Activated T-cell treated with anti-CD3 and anti-CD28 coated beads, Interleukin-2, amount 50 U/mL, for 4 hours (primary cell): ENCODE measurements around the gene ZNF831. TPM values are rescaled to one million over a fixed set of nuclear protein-coding genes. Genes with fewer than 3 reads are reported as not detected.

Source experiments
- ATAC-seq, 2 donors: fragments of 200-7000 bp; cut with Tn5 transposase; one replicate each; pipeline ENCODE4 v1.10.0; 2021
- DNase-seq: peaks from one replicate; pipeline ENCODE4 v3.0.0-alpha.2; 2020
- H3K27me3 Mint-ChIP-seq: one replicate; pipeline ENCODE4 v1.8.0; 2021; ENCODE audit warnings: low read depth, mixed read lengths
- H3K36me3 Mint-ChIP-seq: one replicate; pipeline ENCODE4 v1.8.0; 2022; ENCODE audit warnings: mixed read lengths; ENCODE audit not compliant: insufficient read depth
- H3K4me1 Mint-ChIP-seq: one replicate; pipeline ENCODE4 v1.8.0; 2021; ENCODE audit warnings: low read depth, mixed read lengths
- H3K4me3 Mint-ChIP-seq: one replicate; pipeline ENCODE4 v1.8.0; 2021; ENCODE audit warnings: mild to moderate bottlenecking, moderate library complexity, mixed read lengths
- H3K9me3 Mint-ChIP-seq: one replicate; pipeline ENCODE4 v1.8.0; 2021; ENCODE audit warnings: mixed read lengths
- total RNA-seq, 3 donors: library from RNA; stranded (reverse); gene quantifications; one replicate each; pipeline ENCODE4 v1.2.1, GENCODE V29; 2021

The ZNF831 gene
- total RNA-seq, 3 donors from 2014 or later: 1.8 to 2.5 (median 2.2) TPM

DNA sequence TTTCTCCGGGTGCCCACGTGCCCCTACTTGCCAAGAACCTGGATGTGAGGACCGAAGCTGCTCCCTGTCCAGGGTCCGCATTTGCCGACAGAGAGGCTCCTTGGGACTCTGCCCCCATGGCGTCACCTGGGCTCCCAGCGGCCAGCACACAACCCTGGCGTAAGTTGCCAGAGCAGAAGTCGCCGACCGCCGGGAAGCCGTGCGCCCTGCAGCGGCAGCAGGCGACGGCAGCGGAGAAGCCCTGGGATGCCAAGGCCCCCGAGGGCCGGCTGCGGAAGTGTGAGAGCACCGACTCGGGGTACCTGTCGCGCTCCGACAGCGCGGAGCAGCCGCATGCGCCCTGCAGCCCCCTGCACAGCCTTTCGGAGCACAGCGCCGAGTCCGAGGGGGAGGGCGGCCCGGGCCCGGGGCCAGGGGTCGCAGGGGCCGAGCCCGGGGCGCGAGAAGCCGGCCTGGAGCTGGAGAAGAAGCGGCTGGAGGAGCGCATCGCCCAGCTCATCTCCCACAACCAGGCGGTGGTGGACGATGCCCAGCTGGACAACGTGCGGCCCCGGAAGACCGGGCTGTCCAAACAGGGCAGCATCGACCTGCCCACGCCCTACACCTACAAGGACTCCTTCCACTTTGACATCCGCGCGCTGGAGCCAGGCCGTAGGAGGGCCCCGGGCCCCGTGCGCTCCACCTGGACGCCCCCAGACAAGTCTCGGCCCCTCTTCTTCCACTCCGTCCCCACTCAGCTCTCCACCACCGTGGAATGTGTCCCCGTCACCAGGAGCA is 28.3 kb downstream of the ZNF831 start:
- Mint-ChIP-seq H3K9me3 (no peaks in the 10 kb centered on the region), H3K4me1 (peaks cover 6% of the 10 kb centered on the region), H3K36me3 (peaks cover 7% of the 10 kb centered on the region), H3K4me3 (no peak overlapping the region), H3K27me3 (no peaks in the 10 kb centered on the region)
- DNase-seq (no peak), ATAC-seq (no peak)

GRCh38 chr20:59192533-59192896 is 28.9 kb downstream of the ZNF831 start:
- no peak for DNase-seq

GRCh38 chr20:59193325-59193724 is 29.7 kb downstream of the ZNF831 start:
- Mint-ChIP-seq H3K36me3 (peaks cover 11% of the 10 kb centered on the region), H3K4me3 (no peak overlapping the region), H3K27me3 (no peaks in the 10 kb centered on the region), H3K9me3 (no peaks in the 10 kb centered on the region), H3K4me1 (no peaks in the 10 kb centered on the region)
- ATAC-seq (no peak), DNase-seq (no peak)

More at GRCh38 chr20:59192533-59192896, 28.9 kb downstream of the ZNF831 start:
- no peak overlapping the region for H3K4me3 Mint-ChIP-seq
- peaks cover 8% of the 10 kb centered on the region for H3K36me3 Mint-ChIP-seq
- peaks cover 3% of the 10 kb centered on the region for H3K4me1 Mint-ChIP-seq
- H3K27me3 Mint-ChIP-seq: no peaks in the 10 kb centered on the region
- H3K9me3 Mint-ChIP-seq: no peaks in the 10 kb centered on the region
- ATAC-seq: no peak

DNA sequence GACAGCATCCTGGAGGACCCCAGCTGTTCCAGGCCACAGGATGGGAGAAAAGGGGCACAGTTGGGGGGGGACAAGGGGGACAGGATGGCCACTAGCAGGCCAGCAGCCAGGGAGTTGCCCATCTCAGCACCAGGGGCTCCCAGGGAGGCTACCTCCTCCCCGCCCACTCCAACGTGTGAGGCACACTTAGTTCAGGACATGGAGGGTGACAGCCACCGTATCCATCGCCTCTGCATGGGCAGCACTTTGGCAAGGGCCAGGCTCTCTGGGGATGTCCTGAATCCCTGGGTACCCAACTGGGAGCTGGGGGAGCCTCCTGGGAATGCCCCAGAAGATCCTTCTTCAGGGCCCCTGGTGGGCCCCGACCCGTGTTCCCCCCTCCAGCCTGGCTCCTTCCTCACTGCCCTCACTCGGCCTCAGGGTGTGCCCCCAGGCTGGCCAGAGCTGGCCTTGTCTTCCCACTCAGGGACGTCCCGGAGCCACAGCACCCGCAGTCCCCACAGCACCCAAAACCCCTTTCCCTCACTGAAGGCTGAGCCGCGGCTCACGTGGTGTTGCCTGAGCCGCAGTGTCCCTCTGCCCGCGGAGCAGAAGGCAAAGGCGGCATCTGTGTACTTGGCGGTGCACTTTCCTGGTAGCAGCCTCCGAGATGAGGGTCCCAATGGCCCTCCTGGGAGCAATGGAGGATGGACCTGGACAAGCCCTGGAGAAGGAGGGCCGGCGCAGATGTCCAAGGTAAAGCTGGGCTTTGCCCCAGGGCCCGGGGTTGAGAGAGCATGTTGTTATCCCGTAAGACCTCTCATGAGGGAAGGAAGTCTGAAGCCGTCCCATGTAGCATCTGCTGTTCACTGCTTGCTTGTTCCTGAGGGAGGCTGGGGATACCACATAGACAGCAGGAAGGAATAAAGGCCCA is 30.7 kb downstream of the ZNF831 start:
- DNase-seq: no peak
- Mint-ChIP-seq H3K4me1 (no peaks in the 10 kb centered on the region), H3K27me3 (no peaks in the 10 kb centered on the region), H3K36me3 (peaks cover 18% of the 10 kb centered on the region), H3K4me3 (no peak overlapping the region), H3K9me3 (peaks cover 4% of the 10 kb centered on the region)
- ATAC-seq: no peak

- peaks cover 5% of the 10 kb centered on the region for H3K9me3 Mint-ChIP-seq
- H3K36me3 Mint-ChIP-seq: peaks cover 28% of the 10 kb centered on the region
- no peak overlapping the region for H3K4me3 Mint-ChIP-seq
- H3K4me1 Mint-ChIP-seq: no peaks in the 10 kb centered on the region
- ATAC-seq (no peak), DNase-seq (no peak)
- no peaks in the 10 kb centered on the region for H3K27me3 Mint-ChIP-seq
Measured at GRCh38 chr20:59195316-59195993, 31.8 kb downstream of the ZNF831 start.

DNA sequence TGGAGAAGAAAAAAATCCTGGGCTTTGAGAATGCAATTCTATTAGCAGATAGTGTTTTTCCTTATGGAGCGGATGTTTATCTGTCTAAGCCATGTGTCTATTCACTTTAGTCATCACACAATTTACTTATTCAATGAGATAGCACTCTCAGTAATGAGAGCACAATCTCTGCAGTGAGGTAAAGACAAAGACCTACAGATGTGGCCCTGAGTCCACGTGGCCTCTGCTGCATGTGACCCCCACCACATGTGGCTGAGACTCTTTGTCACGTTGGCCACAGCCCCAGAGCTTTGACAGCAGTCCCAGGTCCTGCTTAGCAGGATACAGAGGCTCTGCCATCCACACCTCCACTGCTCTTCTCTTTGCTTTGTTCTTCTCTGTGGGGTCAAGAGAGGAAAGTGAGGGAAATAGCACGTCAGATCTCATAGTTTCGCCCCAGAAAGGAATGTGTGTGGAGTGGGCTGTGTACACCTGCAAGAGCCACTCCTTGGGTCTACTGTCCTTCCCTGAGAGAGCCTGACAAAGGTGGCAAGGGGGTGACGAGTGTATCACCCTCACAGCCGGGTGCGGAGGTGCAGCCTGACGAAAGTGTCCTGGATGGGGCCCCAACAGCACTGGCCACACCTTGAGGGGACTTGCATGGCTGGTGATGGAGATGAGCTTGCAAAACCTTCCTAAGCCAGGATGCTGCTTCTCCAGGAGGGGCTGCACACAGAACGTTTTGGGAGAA is 40.7 kb downstream of the ZNF831 start:
- Mint-ChIP-seq H3K4me3 (no peak overlapping the region), H3K9me3 (peaks cover 5% of the 10 kb centered on the region), H3K36me3 (peaks cover 35% of the 10 kb centered on the region), H3K4me1 (peaks cover 31% of the 10 kb centered on the region), H3K27me3 (no peaks in the 10 kb centered on the region)
- DNase-seq (no peak), ATAC-seq (no peak)

GRCh38 chr20:59205044-59205443 is 41.4 kb downstream of the ZNF831 start:
- Mint-ChIP-seq H3K4me3 (no peak overlapping the region), H3K4me1 (peaks cover 31% of the 10 kb centered on the region), H3K36me3 (peaks cover 35% of the 10 kb centered on the region), H3K27me3 (no peaks in the 10 kb centered on the region), H3K9me3 (peaks cover 5% of the 10 kb centered on the region)
- no peak for DNase-seq
- no peak for ATAC-seq

- DNase-seq: no peak
- Mint-ChIP-seq H3K4me3 (no peak overlapping the region), H3K9me3 (no peaks in the 10 kb centered on the region), H3K4me1 (peaks cover 31% of the 10 kb centered on the region), H3K36me3 (peaks cover 24% of the 10 kb centered on the region), H3K27me3 (no peaks in the 10 kb centered on the region)
- ATAC-seq: peak; percentile 17 to 23
Measured at GRCh38 chr20:59207235-59207634, 43.6 kb downstream of the ZNF831 start.

- no peak overlapping the region for H3K4me3 Mint-ChIP-seq
- peak; percentile 81 for DNase-seq
- H3K4me1 Mint-ChIP-seq: peaks cover 33% of the 10 kb centered on the region
- peaks cover 27% of the 10 kb centered on the region for H3K36me3 Mint-ChIP-seq
- H3K9me3 Mint-ChIP-seq: no peaks in the 10 kb centered on the region
- H3K27me3 Mint-ChIP-seq: no peaks in the 10 kb centered on the region
- ATAC-seq: peak; percentile 96 to 97
Measured at GRCh38 chr20:59207742-59208357, 44.2 kb downstream of the ZNF831 start.

GRCh38 chr20:59210186-59210585 is 46.6 kb downstream of the ZNF831 start:
- Mint-ChIP-seq H3K9me3 (no peaks in the 10 kb centered on the region), H3K4me3 (no peak overlapping the region), H3K27me3 (no peaks in the 10 kb centered on the region), H3K36me3 (peaks cover 28% of the 10 kb centered on the region), H3K4me1 (peaks cover 22% of the 10 kb centered on the region)
- ATAC-seq: no peak
- DNase-seq: no peak

DNA sequence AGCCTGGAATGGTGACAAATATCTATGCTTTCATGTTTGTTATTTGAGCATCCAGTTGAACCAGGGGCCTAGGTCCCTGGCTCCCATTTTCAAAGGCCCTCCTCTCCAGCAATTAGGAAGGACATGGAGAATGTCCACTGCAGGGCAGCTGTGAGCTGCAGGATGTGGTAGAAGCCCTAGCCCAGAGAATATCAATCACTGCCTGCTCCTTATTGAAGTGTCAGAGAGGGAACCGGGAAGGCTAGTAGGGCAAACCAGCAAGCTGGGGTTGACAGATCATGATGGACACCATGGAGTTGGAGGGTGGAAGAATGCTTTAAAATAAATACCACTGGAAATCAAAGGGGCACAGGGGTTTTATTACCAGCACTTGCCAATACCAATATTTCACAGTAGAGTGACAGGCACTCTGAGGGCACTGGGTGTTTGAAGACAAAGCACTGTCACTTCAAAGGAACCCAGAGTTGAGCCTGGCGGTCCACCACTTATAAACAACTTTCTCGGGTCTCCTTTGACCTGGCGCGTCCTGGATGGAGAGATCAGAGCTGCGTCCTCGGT is 47.7 kb downstream of the ZNF831 start:
- H3K36me3 Mint-ChIP-seq: peaks cover 28% of the 10 kb centered on the region
- no peaks in the 10 kb centered on the region for H3K27me3 Mint-ChIP-seq
- no peaks in the 10 kb centered on the region for H3K9me3 Mint-ChIP-seq
- DNase-seq: no peak
- no peak overlapping the region for H3K4me3 Mint-ChIP-seq
- no peak for ATAC-seq
- H3K4me1 Mint-ChIP-seq: peaks cover 16% of the 10 kb centered on the region

- H3K4me3 Mint-ChIP-seq: no peak overlapping the region
- no peaks in the 10 kb centered on the region for H3K9me3 Mint-ChIP-seq
- H3K36me3 Mint-ChIP-seq: peaks cover 25% of the 10 kb centered on the region
- H3K27me3 Mint-ChIP-seq: no peaks in the 10 kb centered on the region
- peaks cover 4% of the 10 kb centered on the region for H3K4me1 Mint-ChIP-seq
- no peak for ATAC-seq
- DNase-seq: no peak
Measured at GRCh38 chr20:59214073-59214472, 50.5 kb downstream of the ZNF831 start.
